PC-3 (cell line): ENCODE measurements around the gene BLM. TPM values are rescaled to one million over a fixed set of nuclear protein-coding genes. Genes with fewer than 3 reads are reported as not detected.

Experiments
- ATAC-seq: fragments of 200-7000 bp; cut with Tn5 transposase; 2 replicates; pipeline ENCODE4 v1.9.1; 2020; ENCODE audit warnings: mild to moderate bottlenecking, moderate library complexity
- BruUV-seq: library from RNA; stranded (reverse); fragments of 400-500 nt; replicated peaks from 2 replicates; lab custom pipeline; 2021; lab: Mats Ljungman, UMichigan
- CTCF ChIA-PET: fragments of 300-600 bp; sonication (Branson Sonifier 250); formaldehyde crosslinking; loops from one replicate; lab custom pipeline; 2022; ENCODE audit warnings: antibody characterized with exemption; lab: Charles Lee
- POLR2A ChIA-PET: fragments of 300-600 bp; sonication (Branson Sonifier 250); formaldehyde crosslinking; loops from one replicate; lab custom pipeline; 2022; ENCODE audit warnings: antibody characterized with exemption; ENCODE audit not compliant: unreplicated experiment; lab: Charles Lee
- DNase-seq: peaks from one replicate; pipeline ENCODE4 v3.0.0-alpha.2; 2015
- H2AFZ ChIP-seq: fragments of 300-600 bp; sonication (generic); 2 replicates; pipeline ENCODE4 v1.6.0; 2016; ENCODE audit warnings: antibody characterized with exemption, low read length
- H3F3A ChIP-seq: fragments of 300-600 bp; sonication (generic); one replicate; pipeline ENCODE4 v1.6.0; 2017; ENCODE audit warnings: antibody characterized with exemption, low read length, control low read depth, mild to moderate bottlenecking; ENCODE audit not compliant: unreplicated experiment
- H3K27ac ChIP-seq: fragments of 300-600 bp; sonication (generic); 2 replicates; pipeline ENCODE4 v1.5.1; 2016; ENCODE audit warnings: mild to moderate bottlenecking, low read length
- H3K27me3 ChIP-seq: fragments of 300-600 bp; sonication (generic); 2 replicates; pipeline ENCODE4 v1.6.1; 2016; ENCODE audit warnings: low read length, mixed read lengths
- H3K36me3 ChIP-seq: fragments of 300-600 bp; sonication (generic); 2 replicates; pipeline ENCODE4 v1.6.1; 2016; ENCODE audit warnings: low read depth, mixed run types, low read length, mixed read lengths
- H3K4me1 ChIP-seq: fragments of 300-600 bp; sonication (generic); 2 replicates; pipeline ENCODE4 v1.5.1; 2016; ENCODE audit warnings: low read length; ENCODE audit not compliant: insufficient read depth
- H3K4me2 ChIP-seq: fragments of 300-600 bp; sonication (generic); 2 replicates; pipeline ENCODE4 v1.6.0; 2016; ENCODE audit warnings: low read length
- H3K4me3 ChIP-seq: fragments of 300-600 bp; sonication (generic); 2 replicates; pipeline ENCODE4 v1.5.1; 2016; ENCODE audit warnings: mild to moderate bottlenecking, low read length, mixed read lengths
- H3K79me2 ChIP-seq: fragments of 300-600 bp; sonication (generic); 2 replicates; pipeline ENCODE4 v1.6.1; 2017; ENCODE audit warnings: low read length, mixed read lengths
- H3K9ac ChIP-seq: fragments of 300-600 bp; sonication (generic); 2 replicates; pipeline ENCODE4 v1.6.0; 2016; ENCODE audit warnings: mild to moderate bottlenecking, low read length
- H3K9me2 ChIP-seq: fragments of 300-600 bp; sonication (generic); replicated peaks from 2 replicates; pipeline ENCODE4 v1.6.1; 2016; ENCODE audit warnings: mixed run types, low read length, mixed read lengths
- H3K9me3 ChIP-seq: fragments of 300-600 bp; sonication (generic); 2 replicates; pipeline ENCODE4 v1.6.1; 2016; ENCODE audit warnings: low read length, mixed read lengths
- H4K20me1 ChIP-seq: fragments of 300-600 bp; sonication (generic); 2 replicates; pipeline ENCODE4 v1.6.1; 2016; ENCODE audit warnings: low read length, mixed read lengths
- EZH2 ChIP-seq: fragments of 300-600 bp; sonication (generic); IDR thresholded peaks from one replicate; pipeline ENCODE4 v1.6.1; 2017; ENCODE audit warnings: antibody characterized with exemption, mild to moderate bottlenecking, low read length; ENCODE audit not compliant: unreplicated experiment
- EZH2phosphoT487 ChIP-seq: fragments of 300-600 bp; sonication (generic); IDR thresholded peaks from 2 replicates; pipeline ENCODE4 v1.6.1; 2018; ENCODE audit warnings: mild to moderate bottlenecking, antibody characterized with exemption, low read length, borderline replicate concordance
- intact Hi-C: fragments of 100-400 bp; cut with micrococcal nuclease; formaldehyde crosslinking; loops from 2 replicates; pipeline ENCODE4 v1.9.0; 2023
- total RNA-seq: library from RNA; depleted of rRNA; stranded (reverse); fragments of >200 nt; gene quantifications from 2 replicates; pipeline ENCODE4 v1.2.3, GENCODE V29; 2014
- TF ChIP-seq, protein P1 (sequence below): fragments of 300-600 bp; sonication (generic); conservative IDR thresholded peaks from 2 replicates; pipeline ENCODE4 v1.5.1; 2017; ENCODE audit warnings: antibody characterized with exemption, low read depth, mild to moderate bottlenecking, low read length

Gene BLM
- total RNA-seq, 1 experiment from 2014 or later = 18.7 TPM

DNA sequence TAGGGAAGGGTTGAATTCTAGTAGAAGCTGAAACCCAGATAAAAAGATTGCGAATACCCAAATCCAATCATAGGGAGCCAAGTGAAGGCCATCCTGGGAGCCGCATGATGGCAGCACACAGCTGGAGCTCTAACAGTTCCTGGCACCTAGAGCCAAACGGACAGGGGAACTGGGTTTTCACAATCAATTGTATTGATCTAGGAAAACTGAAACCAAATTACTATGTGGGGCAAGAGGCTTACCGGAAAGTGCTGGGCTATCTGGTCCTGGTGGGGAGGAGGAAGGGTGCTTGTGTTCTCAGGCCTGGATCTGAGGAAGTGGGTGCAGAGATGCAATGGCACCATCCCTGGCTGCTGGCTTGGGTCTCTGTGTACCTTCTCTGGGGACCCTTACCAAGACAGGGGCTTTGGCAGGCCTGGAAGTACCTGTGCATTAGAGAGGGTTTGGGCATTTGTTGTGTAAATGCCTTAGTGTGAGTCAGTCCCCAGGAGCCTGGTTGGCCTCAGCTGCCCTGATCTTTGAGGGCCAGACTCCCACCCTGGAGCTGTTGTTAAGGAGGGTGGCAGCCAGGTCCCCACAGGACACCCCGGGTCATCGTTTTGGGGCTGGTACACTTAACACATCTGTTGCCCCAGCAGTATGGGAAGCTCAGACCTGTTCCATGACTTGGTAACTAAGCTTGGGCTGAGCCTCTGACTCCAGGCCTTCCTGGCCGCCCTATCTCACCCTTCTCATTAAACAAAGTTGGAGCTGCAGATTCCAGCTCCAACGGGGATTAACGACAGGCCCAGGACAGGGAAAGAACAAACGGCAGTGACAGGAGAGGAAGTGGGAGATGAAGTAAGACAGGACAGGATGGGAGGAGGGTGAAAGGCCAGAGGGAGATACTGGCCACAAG, 142.3 kb downstream of the BLM start:
- Histone ChIP-seq H2AFZ (no peak overlapping the region), H3K9me2 (no peaks in the 10 kb centered on the region), H3K36me3 (no peaks in the 10 kb centered on the region), H3K9me3 (no peaks in the 10 kb centered on the region), H3K27me3 (no peaks in the 10 kb centered on the region), H3F3A (no peaks in the 10 kb centered on the region), H3K79me2 (no peaks in the 10 kb centered on the region), H3K27ac (no peak overlapping the region), H3K9ac (no peak overlapping the region), H3K4me2 (no peak overlapping the region), H3K4me3 (no peak overlapping the region), H3K4me1 (peaks cover 35% of the 10 kb centered on the region), H4K20me1 (no peaks in the 10 kb centered on the region)
- intact Hi-C loops = no loop called here
- ChIA-PET POLR2A (no interaction called here), CTCF (interaction anchor here (0.5 kb wide), 1 partner anchor 218 kb away, joined by 5 read pairs; no protein-coding TSS in a partner anchor)
- ATAC-seq (no peak), DNase-seq (no peak)
- BruUV-seq = no TSS peak
- TF ChIP-seq, protein P1, sequence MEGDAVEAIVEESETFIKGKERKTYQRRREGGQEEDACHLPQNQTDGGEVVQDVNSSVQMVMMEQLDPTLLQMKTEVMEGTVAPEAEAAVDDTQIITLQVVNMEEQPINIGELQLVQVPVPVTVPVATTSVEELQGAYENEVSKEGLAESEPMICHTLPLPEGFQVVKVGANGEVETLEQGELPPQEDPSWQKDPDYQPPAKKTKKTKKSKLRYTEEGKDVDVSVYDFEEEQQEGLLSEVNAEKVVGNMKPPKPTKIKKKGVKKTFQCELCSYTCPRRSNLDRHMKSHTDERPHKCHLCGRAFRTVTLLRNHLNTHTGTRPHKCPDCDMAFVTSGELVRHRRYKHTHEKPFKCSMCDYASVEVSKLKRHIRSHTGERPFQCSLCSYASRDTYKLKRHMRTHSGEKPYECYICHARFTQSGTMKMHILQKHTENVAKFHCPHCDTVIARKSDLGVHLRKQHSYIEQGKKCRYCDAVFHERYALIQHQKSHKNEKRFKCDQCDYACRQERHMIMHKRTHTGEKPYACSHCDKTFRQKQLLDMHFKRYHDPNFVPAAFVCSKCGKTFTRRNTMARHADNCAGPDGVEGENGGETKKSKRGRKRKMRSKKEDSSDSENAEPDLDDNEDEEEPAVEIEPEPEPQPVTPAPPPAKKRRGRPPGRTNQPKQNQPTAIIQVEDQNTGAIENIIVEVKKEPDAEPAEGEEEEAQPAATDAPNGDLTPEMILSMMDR = no peak
- TF ChIP-seq EZH2phosphoT487 (no peak), EZH2 (no peak)

DNA sequence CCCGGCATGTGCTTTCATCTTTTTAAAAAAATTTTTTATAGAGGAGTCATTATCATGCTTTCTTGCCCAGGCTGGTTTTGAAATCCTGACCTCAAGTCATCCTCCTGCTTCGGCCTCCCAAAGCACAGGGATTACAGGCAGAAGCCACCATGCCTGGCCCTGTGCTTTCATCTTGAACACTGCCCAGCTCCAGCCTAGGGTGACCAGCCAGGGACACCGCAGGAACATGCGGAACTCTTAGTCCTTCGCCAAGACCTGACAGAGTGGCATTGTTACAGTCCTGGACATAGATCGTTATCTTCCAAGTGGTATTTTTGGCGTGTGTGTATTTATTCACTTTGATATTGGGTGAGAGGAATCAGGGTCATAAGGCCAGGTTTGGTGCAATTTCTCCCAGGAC, 143.3 kb downstream of the BLM start:
- CTCF ChIA-PET = no interaction called here
- ATAC-seq = no peak
- H2AFZ ChIP-seq = no peak overlapping the region

More for the DNA sequence above, 143.3 kb downstream of the BLM start:
- H4K20me1 ChIP-seq = no peaks in the 10 kb centered on the region
- H3K4me1 ChIP-seq = peaks cover 35% of the 10 kb centered on the region
- no peaks in the 10 kb centered on the region for H3K27me3 ChIP-seq
- H3F3A ChIP-seq = no peaks in the 10 kb centered on the region
- intact Hi-C loops = no loop called here
- peak overlapping the region; percentile 36; the same call in 1 of the 2 replicates for H3K9ac ChIP-seq
- no peaks in the 10 kb centered on the region for H3K9me2 ChIP-seq
- peak; percentile 27 for DNase-seq
- H3K79me2 ChIP-seq = no peaks in the 10 kb centered on the region
- peak overlapping the region; percentile 78 for H3K27ac ChIP-seq
- POLR2A ChIA-PET = no interaction called here
- no peaks in the 10 kb centered on the region for H3K36me3 ChIP-seq
- peak overlapping the region; percentile 61 for H3K4me2 ChIP-seq
- no peak overlapping the region for H3K4me3 ChIP-seq
- no peaks in the 10 kb centered on the region for H3K9me3 ChIP-seq
- no TSS peak for BruUV-seq
- TF ChIP-seq EZH2 = no peak
- no peak for TF ChIP-seq EZH2phosphoT487
- TF ChIP-seq, protein P1 = no peak
